Omental fat pad (tissue), 4 donors: Measurements from ENCODE around the gene EFR3B. TPM values are rescaled to one million over a fixed set of nuclear protein-coding genes. Genes with fewer than 3 reads are reported as not detected.

Source experiments
- ATAC-seq: fragments of 150-250 bp; one replicate; pipeline ENCODE4 v1.9.1; 2016; ENCODE audit warnings: mild to moderate bottlenecking, moderate library complexity; ENCODE audit not compliant: low FRiP score
- DNase-seq: peaks from one replicate; pipeline ENCODE4 v3.0.0-alpha.2; 2019; ENCODE audit warnings: low spot score
- CTCF ChIP-seq, 3 donors: fragments of 450-650 bp; IDR thresholded peaks; one replicate each; pipeline ENCODE4 v1.5.1; 2016 to 2017; ENCODE audit warnings: antibody characterized with exemption in 3 of 3, mild to moderate bottlenecking in 3 of 3, moderate library complexity in 2 of 3
- total RNA-seq, 4 donors: library from RNA; depleted of rRNA; stranded (reverse); fragments of >200 nt; gene quantifications; one replicate each; pipeline ENCODE4 v1.1.0, GENCODE V29; 2016

EFR3B gene
- total RNA-seq, 4 donors from 2014 or later: 0.63 to 2.2 (median 0.97) TPM

- TF ChIP-seq CTCF (IDR thresholded peaks at IDR 0.05): no peak
- ATAC-seq (peak; percentile 89), DNase-seq (no peak)
Observed at GRCh38 chr2:25078170-25079049, 36.5 kb downstream of the EFR3B start.

- DNase-seq (no peak), ATAC-seq (no peak)
- TF ChIP-seq CTCF (IDR thresholded peaks at IDR 0.05): no peak
Observed at GRCh38 chr2:25079050-25079635, 37.3 kb downstream of the EFR3B start.

GRCh38 chr2:25081237-25081790 is 39.4 kb downstream of the EFR3B start:
- no peak for TF ChIP-seq CTCF (IDR thresholded peaks at IDR 0.05)
- no peak for DNase-seq
- no peak for ATAC-seq

GRCh38 chr2:25082002-25082622 is 40.2 kb downstream of the EFR3B start:
- DNase-seq (no peak), ATAC-seq (no peak)
- TF ChIP-seq CTCF (IDR thresholded peaks at IDR 0.05): no peak

- ATAC-seq: no peak
- no peak for TF ChIP-seq CTCF (IDR thresholded peaks at IDR 0.05)
Observed at GRCh38 chr2:25085761-25086560, 44.1 kb downstream of the EFR3B start.

GRCh38 chr2:25088817-25089516 is 47.1 kb downstream of the EFR3B start:
- TF ChIP-seq CTCF (IDR thresholded peaks at IDR 0.05): no peak
- ATAC-seq (no peak), DNase-seq (no peak)

More at GRCh38 chr2:25085761-25086560, 44.1 kb downstream of the EFR3B start:
- no peak for DNase-seq
